CD8-positive, alpha-beta memory T cell (primary cell): ENCODE data around the gene ZFYVE27. TPM values are rescaled to one million over a fixed set of nuclear protein-coding genes. Genes with fewer than 3 reads are reported as not detected.
A peak's percentile ranks its signal among the peaks of the same experiment; 100 is the strongest.

Source experiments
- CTCF ChIA-PET: fragments of 350-600 bp; sonication (Branson Sonifier 250); formaldehyde crosslinking; loops from one replicate; lab custom pipeline; 2021; ENCODE audit warnings: antibody characterized with exemption; lab: Charles Lee
- POLR2A ChIA-PET: fragments of 350-600 bp; sonication (Branson Sonifier 250); formaldehyde crosslinking; loops from one replicate; lab custom pipeline; 2021; ENCODE audit warnings: antibody characterized with exemption; lab: Charles Lee
- DNase-seq, 5 donors: peaks; one replicate each; pipeline versions ENCODE4 v3.0.0 to v3.0.0-alpha.2; 2020 to 2022; ENCODE audit warnings: mixed read lengths in 1 of 5
- H3K27ac ChIP-seq: one replicate; pipeline ENCODE4 v1.7.0; 2013; ENCODE audit warnings: low read depth, mild to moderate bottlenecking, low read length, moderate library complexity
- H3K27me3 ChIP-seq: 2 replicates; pipeline ENCODE4 v1.7.0; 2013; ENCODE audit warnings: low read length, mild to moderate bottlenecking; ENCODE audit not compliant: insufficient read depth, poor library complexity, severe bottlenecking
- H3K36me3 ChIP-seq: 2 replicates; pipeline ENCODE4 v1.7.0; 2013; ENCODE audit warnings: mild to moderate bottlenecking, low read length, moderate library complexity; ENCODE audit not compliant: insufficient read depth
- H3K4me1 ChIP-seq: 2 replicates; pipeline ENCODE4 v1.7.0; 2013; ENCODE audit warnings: mild to moderate bottlenecking, low read length, moderate library complexity; ENCODE audit not compliant: insufficient read depth
- H3K4me3 ChIP-seq: 2 replicates; pipeline ENCODE4 v1.7.0; 2013; ENCODE audit warnings: mild to moderate bottlenecking, low read length
- H3K9me3 ChIP-seq: 2 replicates; pipeline ENCODE4 v1.7.0; 2013; ENCODE audit warnings: mild to moderate bottlenecking, low read length
- H3K27ac Mint-ChIP-seq, 8 donors: one replicate each; pipeline ENCODE4 v1.8.0; 2020 to 2021; ENCODE audit warnings: mixed read lengths in 8 of 8, mild to moderate bottlenecking in 6 of 8, inconsistent platforms in 3 of 8, moderate library complexity in 3 of 8
- H3K27me3 Mint-ChIP-seq, 2 donors: one replicate each; pipeline ENCODE4 v1.8.0; 2020 to 2021; ENCODE audit warnings: mixed read lengths in 2 of 2, mild to moderate bottlenecking in 1 of 2, moderate library complexity in 1 of 2
- H3K36me3 Mint-ChIP-seq, 3 donors: one replicate each; pipeline ENCODE4 v1.8.0; 2020 to 2021; ENCODE audit warnings: mixed read lengths in 3 of 3, inconsistent platforms in 1 of 3, mild to moderate bottlenecking in 1 of 3
- H3K4me1 Mint-ChIP-seq, 3 donors: one replicate each; pipeline ENCODE4 v1.8.0; 2020 to 2021; ENCODE audit warnings: mixed read lengths in 3 of 3, inconsistent platforms in 1 of 3, mild to moderate bottlenecking in 1 of 3
- H3K4me3 Mint-ChIP-seq, 7 donors: one replicate each; pipeline ENCODE4 v1.8.0; 2020 to 2021; ENCODE audit warnings: mixed read lengths in 7 of 7, mild to moderate bottlenecking in 6 of 7, moderate library complexity in 4 of 7, inconsistent platforms in 2 of 7
- H3K9me3 Mint-ChIP-seq, 5 donors: one replicate each; pipeline ENCODE4 v1.8.0; 2020 to 2022; ENCODE audit warnings: mixed read lengths in 5 of 5, mild to moderate bottlenecking in 3 of 5, moderate library complexity in 2 of 5, inconsistent platforms in 1 of 5
- polyA plus RNA-seq: library from polyadenylated mRNA; unstranded; fragments of 300-500 nt; fragmentation: Illumina TruSeq; gene quantifications from one replicate; pipeline ENCODE4 v1.2.3, GENCODE V29; 2021
- total RNA-seq, 2 experiments: library from RNA; stranded (reverse); gene quantifications; one replicate each; pipeline ENCODE4 v1.2.3, GENCODE V29; 2021

Gene ZFYVE27
- total and polyA plus RNA-seq, 3 experiments from 2014 or later, result 27.4 to 31.4 (median 28.6) TPM

GRCh38 chr10:97718178-97718577 lies 18.8 kb upstream of the ZFYVE27 start:
- Histone ChIP-seq H3K36me3 (no peaks in the 10 kb centered on the region), H3K9me3 (no peaks in the 10 kb centered on the region), H3K27ac (no peak overlapping the region), H3K27me3 (no peaks in the 10 kb centered on the region), H3K4me1 (no peaks in the 10 kb centered on the region), H3K4me3 (no peak overlapping the region)
- DNase-seq, result no peak
- peak overlapping the region in 1 of 7 donors; percentile 80 for H3K4me3 Mint-ChIP-seq
- H3K27me3 Mint-ChIP-seq, result peaks cover 0 to 5% of the 10 kb centered on the region in 2 donors
- H3K27ac Mint-ChIP-seq, result peak overlapping the region in 1 of 8 donors; percentile 49
- H3K4me1 Mint-ChIP-seq, result peaks cover 4 to 14% (median 5%) of the 10 kb centered on the region in 3 donors
- H3K36me3 Mint-ChIP-seq, result peaks cover 0 to 3% (median 0%) of the 10 kb centered on the region in 3 donors
- POLR2A ChIA-PET, result no interaction called here
- CTCF ChIA-PET, result interaction anchor here (1.1 to 3.7 kb wide), 4 partner anchors 9 to 17 kb away, joined by 3 to 12 read pairs (median 6); no protein-coding TSS in a partner anchor
- no peaks in the 10 kb centered on the region for H3K9me3 Mint-ChIP-seq

- ChIA-PET POLR2A (interaction anchor here (0.6 kb wide), 1 partner anchor 279 kb away, joined by 3 read pairs; no protein-coding TSS in a partner anchor), CTCF (interaction anchor here (1.1 to 3.7 kb wide), 3 partner anchors 9 to 16 kb away, joined by 3 to 12 read pairs (median 4); no protein-coding TSS in a partner anchor)
- no peak overlapping the region for H3K27ac Mint-ChIP-seq
- no peaks in the 10 kb centered on the region for H3K9me3 Mint-ChIP-seq
- no peaks in the 10 kb centered on the region for H3K36me3 ChIP-seq
- H3K4me1 Mint-ChIP-seq, result peaks cover 4 to 14% (median 5%) of the 10 kb centered on the region in 3 donors
- no peaks in the 10 kb centered on the region for H3K4me1 ChIP-seq
- DNase-seq, result no peak
- no peaks in the 10 kb centered on the region for H3K27me3 ChIP-seq
- H3K4me3 ChIP-seq, result no peak overlapping the region
- H3K36me3 Mint-ChIP-seq, result peaks cover 0 to 3% (median 0%) of the 10 kb centered on the region in 3 donors
- no peaks in the 10 kb centered on the region for H3K9me3 ChIP-seq
- peaks cover 0 to 5% of the 10 kb centered on the region in 2 donors for H3K27me3 Mint-ChIP-seq
- H3K4me3 Mint-ChIP-seq, result no peak overlapping the region
- H3K27ac ChIP-seq, result no peak overlapping the region
These were observed 18.2 kb upstream of the ZFYVE27 start for GRCh38 chr10:97718659-97719142.

DNA sequence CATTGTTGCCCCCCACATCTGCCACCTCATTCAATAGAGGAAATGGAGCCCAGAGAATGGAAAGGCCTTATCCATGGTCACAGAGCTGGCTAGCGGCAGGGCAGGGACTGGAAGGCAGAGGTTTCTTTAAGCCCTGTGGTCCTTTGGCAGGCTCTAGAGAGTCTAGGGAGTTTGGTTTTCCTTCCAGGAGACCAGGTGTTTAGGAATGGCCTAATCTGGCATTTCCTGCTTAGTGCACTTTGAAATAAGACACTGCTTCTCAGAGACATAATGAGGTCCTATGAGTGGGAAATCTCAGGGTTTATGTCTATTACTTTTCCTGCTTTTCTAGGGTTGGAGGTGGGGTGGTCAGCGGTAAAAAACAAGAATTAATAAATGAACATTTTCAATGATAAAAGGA lies 17.3 kb upstream of the ZFYVE27 start:
- no peaks in the 10 kb centered on the region for H3K36me3 ChIP-seq
- H3K4me1 ChIP-seq, result no peaks in the 10 kb centered on the region
- Mint-ChIP-seq H3K27ac (no peak overlapping the region), H3K27me3 (peaks cover 3 to 5% of the 10 kb centered on the region in 2 donors), H3K4me3 (no peak overlapping the region), H3K9me3 (no peaks in the 10 kb centered on the region), H3K4me1 (peaks cover 0 to 6% (median 2%) of the 10 kb centered on the region in 3 donors), H3K36me3 (no peaks in the 10 kb centered on the region)
- H3K27me3 ChIP-seq, result no peaks in the 10 kb centered on the region
- ChIA-PET CTCF (interaction anchor here (1.2 kb wide), 1 partner anchor 10 kb away, joined by 4 read pairs; no protein-coding TSS in a partner anchor), POLR2A (no interaction called here)
- H3K9me3 ChIP-seq, result no peaks in the 10 kb centered on the region
- H3K27ac ChIP-seq, result no peak overlapping the region
- H3K4me3 ChIP-seq, result no peak overlapping the region
- no peak for DNase-seq

GRCh38 chr10:97721871-97722780 lies 14.8 kb upstream of the ZFYVE27 start:
- H3K9me3 Mint-ChIP-seq, result no peaks in the 10 kb centered on the region
- no peak overlapping the region for H3K4me3 Mint-ChIP-seq
- Histone ChIP-seq H3K36me3 (no peaks in the 10 kb centered on the region), H3K4me1 (no peaks in the 10 kb centered on the region), H3K9me3 (no peaks in the 10 kb centered on the region), H3K27ac (no peak overlapping the region), H3K27me3 (no peaks in the 10 kb centered on the region), H3K4me3 (no peak overlapping the region)
- H3K27ac Mint-ChIP-seq, result no peak overlapping the region
- H3K4me1 Mint-ChIP-seq, result no peaks in the 10 kb centered on the region
- H3K36me3 Mint-ChIP-seq, result no peaks in the 10 kb centered on the region
- DNase-seq, result no peak
- H3K27me3 Mint-ChIP-seq, result peaks cover 2 to 23% of the 10 kb centered on the region in 2 donors
- CTCF ChIA-PET, result interaction anchor here (1.7 to 2.3 kb wide), 2 partner anchors 10 to 21 kb away, joined by 5 to 11 read pairs; no protein-coding TSS in a partner anchor
- POLR2A ChIA-PET, result no interaction called here

DNA sequence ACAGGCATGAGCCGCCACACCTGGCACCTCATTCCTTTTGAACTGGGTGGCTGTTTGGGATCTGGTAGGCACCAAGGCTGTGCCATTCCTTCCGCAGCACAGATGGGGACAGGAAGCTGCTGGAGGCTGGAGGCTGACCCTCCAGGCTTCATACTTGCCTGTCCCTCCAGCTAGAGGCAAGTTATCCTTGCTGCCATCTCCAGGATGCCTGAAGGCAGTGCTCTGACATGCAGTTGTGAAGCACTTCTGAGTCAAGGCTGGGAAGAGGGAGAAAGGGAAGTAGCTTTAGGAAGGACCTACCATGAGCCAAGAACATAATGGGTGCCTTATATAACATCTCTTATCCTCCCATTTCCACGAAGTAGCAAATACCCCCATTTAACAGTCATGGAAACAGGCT lies 13.9 kb upstream of the ZFYVE27 start:
- CTCF ChIA-PET, result interaction anchor here (1.0 to 3.0 kb wide), 4 partner anchors 9 to 21 kb away, joined by 3 to 11 read pairs (median 7); partner anchors contain the start of gene MARVELD1
- H3K4me3 ChIP-seq, result no peak overlapping the region
- Mint-ChIP-seq H3K27me3 (peaks cover 2 to 27% of the 10 kb centered on the region in 2 donors), H3K9me3 (no peaks in the 10 kb centered on the region), H3K4me1 (no peaks in the 10 kb centered on the region), H3K4me3 (no peak overlapping the region), H3K36me3 (no peaks in the 10 kb centered on the region), H3K27ac (no peak overlapping the region)
- H3K36me3 ChIP-seq, result no peaks in the 10 kb centered on the region
- H3K27ac ChIP-seq, result no peak overlapping the region
- H3K27me3 ChIP-seq, result no peaks in the 10 kb centered on the region
- no peaks in the 10 kb centered on the region for H3K9me3 ChIP-seq
- no peak for DNase-seq
- no peaks in the 10 kb centered on the region for H3K4me1 ChIP-seq
- POLR2A ChIA-PET, result no interaction called here

GRCh38 chr10:97724341-97724941 lies 12.5 kb upstream of the ZFYVE27 start:
- no peaks in the 10 kb centered on the region for H3K4me1 Mint-ChIP-seq
- H3K27me3 Mint-ChIP-seq, result peaks cover 4 to 32% of the 10 kb centered on the region in 2 donors
- no peaks in the 10 kb centered on the region for H3K27me3 ChIP-seq
- H3K36me3 ChIP-seq, result no peaks in the 10 kb centered on the region
- no peaks in the 10 kb centered on the region for H3K9me3 Mint-ChIP-seq
- H3K36me3 Mint-ChIP-seq, result no peaks in the 10 kb centered on the region
- H3K4me1 ChIP-seq, result no peaks in the 10 kb centered on the region
- ChIA-PET CTCF (interaction anchor here (1.0 to 3.0 kb wide), 4 partner anchors 11 to 27 kb away, joined by 3 to 10 read pairs (median 6); partner anchors contain the start of gene MARVELD1), POLR2A (no interaction called here)
- no peak overlapping the region for H3K27ac ChIP-seq
- DNase-seq, result no peak
- no peak overlapping the region for H3K27ac Mint-ChIP-seq
- no peak overlapping the region for H3K4me3 ChIP-seq
- H3K9me3 ChIP-seq, result no peaks in the 10 kb centered on the region
- H3K4me3 Mint-ChIP-seq, result no peak overlapping the region

- Mint-ChIP-seq H3K27me3 (peaks cover 5 to 40% of the 10 kb centered on the region in 2 donors), H3K36me3 (no peaks in the 10 kb centered on the region)
- POLR2A ChIA-PET, result no interaction called here
These were observed 10.2 kb upstream of the ZFYVE27 start for GRCh38 chr10:97726636-97727178.

More at GRCh38 chr10:97726636-97727178, 10.2 kb upstream of the ZFYVE27 start:
- Histone ChIP-seq H3K36me3 (no peaks in the 10 kb centered on the region), H3K27ac (no peak overlapping the region), H3K4me1 (no peaks in the 10 kb centered on the region), H3K9me3 (no peaks in the 10 kb centered on the region), H3K27me3 (no peaks in the 10 kb centered on the region), H3K4me3 (no peak overlapping the region)
- no peak for DNase-seq
- Mint-ChIP-seq H3K4me1 (no peaks in the 10 kb centered on the region), H3K27ac (no peak overlapping the region), H3K9me3 (no peaks in the 10 kb centered on the region), H3K4me3 (no peak overlapping the region)
- CTCF ChIA-PET, result interaction anchor here (1.2 to 2.6 kb wide), 2 partner anchors 17 to 25 kb away, joined by 4 to 10 read pairs; no protein-coding TSS in a partner anchor
